Measurements from ENCODE around the gene TNNI2.

TNNI2 gene

GRCh38 chr11:1863352-1864216 lies 24.8 kb downstream of the TNNI2 start:
- H3K27ac ChIP-seq: no peak overlapping the region

GRCh38 chr11:1864231-1864630 lies 25.4 kb downstream of the TNNI2 start:
- TF ChIP-seq CTCF (conservative IDR thresholded peaks at IDR 0.05) (no peak), ZFX (IDR thresholded peaks at IDR 0.05) (no peak)
- no peak overlapping the region for H3K27ac ChIP-seq

More at GRCh38 chr11:1863352-1864216, 24.8 kb downstream of the TNNI2 start:
- no peak for TF ChIP-seq CTCF (conservative IDR thresholded peaks at IDR 0.05)
- TF ChIP-seq ZFX (IDR thresholded peaks at IDR 0.05): no peak

- H3K27ac ChIP-seq: no peak overlapping the region
- no peak for TF ChIP-seq CTCF (conservative IDR thresholded peaks at IDR 0.05)
- TF ChIP-seq ZFX (IDR thresholded peaks at IDR 0.05): no peak
Observed at GRCh38 chr11:1864831-1865665, 26.3 kb downstream of the TNNI2 start.

GRCh38 chr11:1866226-1866625 lies 27.4 kb downstream of the TNNI2 start:
- no peak overlapping the region for H3K27ac ChIP-seq
- TF ChIP-seq ZFX (IDR thresholded peaks at IDR 0.05) (no peak), CTCF (conservative IDR thresholded peaks at IDR 0.05) (no peak)

GRCh38 chr11:1866776-1867175 lies 28.0 kb downstream of the TNNI2 start:
- H3K27ac ChIP-seq: no peak overlapping the region
- TF ChIP-seq CTCF (conservative IDR thresholded peaks at IDR 0.05) (no peak), ZFX (IDR thresholded peaks at IDR 0.05) (no peak)

GRCh38 chr11:1867381-1867780 lies 28.6 kb downstream of the TNNI2 start:
- no peak overlapping the region for H3K27ac ChIP-seq
- TF ChIP-seq ZFX (IDR thresholded peaks at IDR 0.05) (no peak), CTCF (conservative IDR thresholded peaks at IDR 0.05) (no peak)

Measured in C4-2B (cell line).